MM.1S (cell line): ENCODE data around the gene WBP4.

Experiments used
- EZH2 ChIP-seq: fragments of 300-600 bp; sonication (generic); optimal IDR thresholded peaks from 2 replicates; pipeline ENCODE3; 2017; ENCODE audit warnings: low read depth, mild to moderate bottlenecking, antibody characterized with exemption, low read length, mixed read lengths
- EZH2phosphoT487 ChIP-seq: fragments of 300-600 bp; sonication (generic); IDR thresholded peaks from 2 replicates; pipeline ENCODE4 v1.6.1; 2018; ENCODE audit warnings: antibody characterized with exemption, low read length
- TF ChIP-seq, protein P1 (sequence below): fragments of 300-600 bp; sonication (generic); IDR thresholded peaks from 2 replicates; pipeline ENCODE4 v1.5.1; 2016; ENCODE audit warnings: antibody characterized with exemption, low read length, mixed read lengths

DNA sequence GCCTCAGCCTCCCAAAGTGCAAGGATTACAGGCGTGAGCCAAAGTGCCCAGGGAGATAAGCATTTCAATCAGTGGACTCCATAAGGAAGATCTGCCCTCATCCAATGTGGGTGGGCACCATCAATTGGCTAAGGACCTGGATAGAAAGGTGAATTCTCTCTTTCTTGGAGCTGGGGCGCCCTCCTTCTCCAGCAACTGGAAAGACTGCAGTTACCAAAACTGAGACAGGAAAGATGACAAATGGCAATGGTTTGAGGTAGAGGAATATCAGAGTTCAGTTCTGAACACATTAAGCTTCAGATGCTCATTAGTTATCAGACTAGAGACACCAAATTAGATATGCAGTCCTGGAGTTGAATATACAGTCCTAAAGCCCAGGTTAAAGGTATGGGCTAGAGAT lies 31.7 kb upstream of the WBP4 start:
- TF ChIP-seq, protein P1, sequence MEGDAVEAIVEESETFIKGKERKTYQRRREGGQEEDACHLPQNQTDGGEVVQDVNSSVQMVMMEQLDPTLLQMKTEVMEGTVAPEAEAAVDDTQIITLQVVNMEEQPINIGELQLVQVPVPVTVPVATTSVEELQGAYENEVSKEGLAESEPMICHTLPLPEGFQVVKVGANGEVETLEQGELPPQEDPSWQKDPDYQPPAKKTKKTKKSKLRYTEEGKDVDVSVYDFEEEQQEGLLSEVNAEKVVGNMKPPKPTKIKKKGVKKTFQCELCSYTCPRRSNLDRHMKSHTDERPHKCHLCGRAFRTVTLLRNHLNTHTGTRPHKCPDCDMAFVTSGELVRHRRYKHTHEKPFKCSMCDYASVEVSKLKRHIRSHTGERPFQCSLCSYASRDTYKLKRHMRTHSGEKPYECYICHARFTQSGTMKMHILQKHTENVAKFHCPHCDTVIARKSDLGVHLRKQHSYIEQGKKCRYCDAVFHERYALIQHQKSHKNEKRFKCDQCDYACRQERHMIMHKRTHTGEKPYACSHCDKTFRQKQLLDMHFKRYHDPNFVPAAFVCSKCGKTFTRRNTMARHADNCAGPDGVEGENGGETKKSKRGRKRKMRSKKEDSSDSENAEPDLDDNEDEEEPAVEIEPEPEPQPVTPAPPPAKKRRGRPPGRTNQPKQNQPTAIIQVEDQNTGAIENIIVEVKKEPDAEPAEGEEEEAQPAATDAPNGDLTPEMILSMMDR = 0 out of 2 replicates have a peak, but pooled peaks have one; percentile 5
- TF ChIP-seq EZH2 (no peak), EZH2phosphoT487 (no peak)
